BE2C (cell line): Measurements from ENCODE around the gene KIRREL3.

Experiments used
- DNase-seq: peaks from one replicate; pipeline ENCODE4 v3.0.0-alpha.2; 2020
- H3K27me3 ChIP-seq: fragments of 250-450 bp; sonication (Bioruptor Pico); 2 replicates; pipeline ENCODE4 v1.5.1; 2020; ENCODE audit warnings: mild to moderate bottlenecking
- H3K36me3 ChIP-seq: fragments of 250-450 bp; sonication (Bioruptor Pico); 2 replicates; pipeline ENCODE4 v1.5.1; 2020; ENCODE audit warnings: mild to moderate bottlenecking
- H3K4me1 ChIP-seq: fragments of 250-450 bp; sonication (Bioruptor Pico); 2 replicates; pipeline ENCODE4 v1.5.1; 2020
- H3K4me3 ChIP-seq: 2 replicates; pipeline ENCODE4 v1.5.1; 2011; ENCODE audit warnings: low read depth, low read length
- H3K9me3 ChIP-seq: fragments of 250-450 bp; sonication (Bioruptor Pico); 2 replicates; pipeline ENCODE4 v1.5.1; 2020
- CTCF ChIP-seq: IDR thresholded peaks from 2 replicates; pipeline ENCODE4 v1.5.1; 2012; ENCODE audit warnings: mild to moderate bottlenecking, low read depth, low read length

The KIRREL3 gene

GRCh38 chr11:126475014-126475991 is 525.3 kb downstream of the KIRREL3 start:
- TF ChIP-seq CTCF, result no peak
- H3K4me1 ChIP-seq, result peaks cover 9% of the 10 kb centered on the region

GRCh38 chr11:126474220-126474619 is 526.4 kb downstream of the KIRREL3 start:
- H3K4me1 ChIP-seq, result peaks cover 8% of the 10 kb centered on the region
- no peak for TF ChIP-seq CTCF

More at GRCh38 chr11:126475014-126475991, 525.3 kb downstream of the KIRREL3 start:
- no peak for DNase-seq
- H3K27me3 ChIP-seq, result no peaks in the 10 kb centered on the region
- no peaks in the 10 kb centered on the region for H3K36me3 ChIP-seq
- H3K9me3 ChIP-seq, result no peaks in the 10 kb centered on the region
- no peak overlapping the region for H3K4me3 ChIP-seq

DNA sequence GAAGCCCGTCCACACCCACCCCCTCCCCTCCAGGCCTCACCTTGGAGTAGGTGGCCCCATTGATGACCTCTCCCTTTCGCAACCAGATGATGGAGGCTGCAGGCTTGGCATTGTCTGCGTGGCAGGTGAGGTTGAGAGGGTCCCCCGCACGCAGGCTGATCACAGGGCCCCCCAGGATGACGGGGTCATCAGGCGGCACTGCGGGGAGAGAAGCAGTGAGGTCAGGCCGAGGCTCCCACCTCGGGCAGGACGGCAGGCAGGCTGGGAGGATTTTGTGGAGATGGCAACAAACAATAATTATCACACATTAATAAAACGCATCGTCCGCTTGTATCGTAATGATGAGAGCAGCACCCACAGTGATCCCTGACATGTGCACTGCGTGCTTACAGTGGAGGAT is 527.3 kb downstream of the KIRREL3 start:
- Histone ChIP-seq H3K27me3 (no peaks in the 10 kb centered on the region), H3K4me3 (no peak overlapping the region), H3K9me3 (no peaks in the 10 kb centered on the region), H3K4me1 (peaks cover 8% of the 10 kb centered on the region), H3K36me3 (no peaks in the 10 kb centered on the region)
- no peak for TF ChIP-seq CTCF
- DNase-seq, result no peak

More at GRCh38 chr11:126474220-126474619, 526.4 kb downstream of the KIRREL3 start:
- Histone ChIP-seq H3K4me3 (no peak overlapping the region), H3K36me3 (no peaks in the 10 kb centered on the region), H3K27me3 (no peaks in the 10 kb centered on the region), H3K9me3 (no peaks in the 10 kb centered on the region)
- DNase-seq, result no peak

DNA sequence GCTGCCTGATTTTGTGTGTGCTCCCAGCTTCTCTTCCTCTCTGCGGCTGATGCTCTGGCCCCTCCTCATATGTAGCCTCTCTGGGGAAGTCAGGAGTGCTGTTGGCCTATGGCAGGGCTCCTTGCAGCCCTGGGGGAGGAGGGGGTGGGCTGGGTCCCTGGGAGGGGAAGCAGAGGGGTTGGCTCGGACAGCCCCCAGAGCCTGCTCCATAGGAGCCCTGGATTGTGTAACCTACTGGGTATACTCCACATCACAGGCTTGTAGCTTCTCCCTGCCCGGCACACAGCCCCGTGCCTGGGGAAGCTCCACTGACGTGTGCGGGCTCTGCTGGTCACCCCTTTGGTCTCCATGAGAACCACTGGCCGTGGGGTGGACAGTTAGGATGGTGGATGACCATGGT is 531.3 kb downstream of the KIRREL3 start:
- Histone ChIP-seq H3K27me3 (no peaks in the 10 kb centered on the region), H3K4me3 (no peak overlapping the region), H3K9me3 (no peaks in the 10 kb centered on the region), H3K36me3 (no peaks in the 10 kb centered on the region), H3K4me1 (no peaks in the 10 kb centered on the region)
- DNase-seq, result no peak
- no peak for TF ChIP-seq CTCF

GRCh38 chr11:126468102-126468521 is 532.5 kb downstream of the KIRREL3 start:
- Histone ChIP-seq H3K4me1 (no peaks in the 10 kb centered on the region), H3K4me3 (no peak overlapping the region)

More at GRCh38 chr11:126468102-126468521, 532.5 kb downstream of the KIRREL3 start:
- Histone ChIP-seq H3K27me3 (no peaks in the 10 kb centered on the region), H3K9me3 (no peaks in the 10 kb centered on the region), H3K36me3 (no peaks in the 10 kb centered on the region)
- no peak for TF ChIP-seq CTCF
- no peak for DNase-seq
